IMR-90 (cell line): ENCODE data around the gene TUBA1A.

Experiments used
- BHLHE40 ChIP-seq: fragments of 150-350 bp; IDR thresholded peaks from 2 replicates; pipeline ENCODE4 v1.6.1; 2016; ENCODE audit warnings: mild to moderate bottlenecking, low read depth, low read length
- CEBPB ChIP-seq: IDR thresholded peaks from 2 replicates; pipeline ENCODE4 v1.6.1; 2012; ENCODE audit warnings: low read depth, low read length, improper control_type of control experiment
- MAFK ChIP-seq: IDR thresholded peaks from 2 replicates; pipeline ENCODE4 v1.6.1; 2012; ENCODE audit warnings: low read depth, low read length, improper control_type of control experiment
- MAZ ChIP-seq: IDR thresholded peaks from 2 replicates; pipeline ENCODE4 v1.6.1; 2012; ENCODE audit warnings: low read depth, mild to moderate bottlenecking, low read length, improper control_type of control experiment, moderate library complexity, borderline replicate concordance
- MXI1 ChIP-seq: IDR thresholded peaks from 2 replicates; pipeline ENCODE4 v1.6.1; 2012; ENCODE audit warnings: low read depth, mild to moderate bottlenecking, low read length, moderate library complexity, borderline replicate concordance
- NFE2L2 ChIP-seq: fragments of 150-350 bp; IDR thresholded peaks from 2 replicates; pipeline ENCODE4 v1.6.1; 2016; ENCODE audit warnings: low read depth, mild to moderate bottlenecking, low read length
- POLR2A ChIP-seq: IDR thresholded peaks from 2 replicates; pipeline ENCODE4 v1.6.1; 2012; ENCODE audit warnings: mild to moderate bottlenecking, low read depth, low read length
- RAD21 ChIP-seq: IDR thresholded peaks from 2 replicates; pipeline ENCODE4 v1.6.1; 2012; ENCODE audit warnings: low read length, improper control_type of control experiment
- RCOR1 ChIP-seq: IDR thresholded peaks from 2 replicates; pipeline ENCODE4 v1.6.1; 2012; ENCODE audit warnings: mild to moderate bottlenecking, low read length, improper control_type of control experiment; ENCODE audit not compliant: insufficient replicate concordance
- RFX5 ChIP-seq: IDR thresholded peaks from 2 replicates; pipeline ENCODE4 v1.8.0; 2012; ENCODE audit warnings: low read depth, mild to moderate bottlenecking, low read length, moderate library complexity
- SMC3 ChIP-seq: fragments of 150-350 bp; IDR thresholded peaks from 2 replicates; pipeline ENCODE4 v1.6.1; 2016; ENCODE audit warnings: low read depth, mild to moderate bottlenecking, antibody characterized with exemption, low read length, moderate library complexity
- TF ChIP-seq, protein P1 (sequence below): conservative IDR thresholded peaks from 2 replicates; pipeline ENCODE4 v1.5.1; 2012; ENCODE audit warnings: mild to moderate bottlenecking, low read depth, low read length, improper control_type of control experiment
- TF ChIP-seq, protein P2 (sequence below): fragments of 150-350 bp; IDR thresholded peaks from 2 replicates; pipeline ENCODE4 v1.6.1; 2017; ENCODE audit warnings: mild to moderate bottlenecking, antibody characterized with exemption, low read length, low read depth

- TF ChIP-seq, protein P1, sequence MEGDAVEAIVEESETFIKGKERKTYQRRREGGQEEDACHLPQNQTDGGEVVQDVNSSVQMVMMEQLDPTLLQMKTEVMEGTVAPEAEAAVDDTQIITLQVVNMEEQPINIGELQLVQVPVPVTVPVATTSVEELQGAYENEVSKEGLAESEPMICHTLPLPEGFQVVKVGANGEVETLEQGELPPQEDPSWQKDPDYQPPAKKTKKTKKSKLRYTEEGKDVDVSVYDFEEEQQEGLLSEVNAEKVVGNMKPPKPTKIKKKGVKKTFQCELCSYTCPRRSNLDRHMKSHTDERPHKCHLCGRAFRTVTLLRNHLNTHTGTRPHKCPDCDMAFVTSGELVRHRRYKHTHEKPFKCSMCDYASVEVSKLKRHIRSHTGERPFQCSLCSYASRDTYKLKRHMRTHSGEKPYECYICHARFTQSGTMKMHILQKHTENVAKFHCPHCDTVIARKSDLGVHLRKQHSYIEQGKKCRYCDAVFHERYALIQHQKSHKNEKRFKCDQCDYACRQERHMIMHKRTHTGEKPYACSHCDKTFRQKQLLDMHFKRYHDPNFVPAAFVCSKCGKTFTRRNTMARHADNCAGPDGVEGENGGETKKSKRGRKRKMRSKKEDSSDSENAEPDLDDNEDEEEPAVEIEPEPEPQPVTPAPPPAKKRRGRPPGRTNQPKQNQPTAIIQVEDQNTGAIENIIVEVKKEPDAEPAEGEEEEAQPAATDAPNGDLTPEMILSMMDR, result no peak
- TF ChIP-seq RAD21 (no peak), RCOR1 (no peak), NFE2L2 (no peak), POLR2A (0 out of 2 replicates have a peak, but pooled peaks have one; percentile 44), SMC3 (no peak), MAZ (no peak), MXI1 (no peak), RFX5 (no peak), MAFK (no peak), CEBPB (no peak), BHLHE40 (no peak)
- TF ChIP-seq, protein P2, sequence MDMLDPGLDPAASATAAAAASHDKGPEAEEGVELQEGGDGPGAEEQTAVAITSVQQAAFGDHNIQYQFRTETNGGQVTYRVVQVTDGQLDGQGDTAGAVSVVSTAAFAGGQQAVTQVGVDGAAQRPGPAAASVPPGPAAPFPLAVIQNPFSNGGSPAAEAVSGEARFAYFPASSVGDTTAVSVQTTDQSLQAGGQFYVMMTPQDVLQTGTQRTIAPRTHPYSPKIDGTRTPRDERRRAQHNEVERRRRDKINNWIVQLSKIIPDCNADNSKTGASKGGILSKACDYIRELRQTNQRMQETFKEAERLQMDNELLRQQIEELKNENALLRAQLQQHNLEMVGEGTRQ, result no peak
Measured at GRCh38 chr12:49201595-49202295, 12.9 kb upstream of the TUBA1A start.
